Measurements from ENCODE around the gene GFOD2. TPM values are rescaled to one million over a fixed set of nuclear protein-coding genes. Genes with fewer than 3 reads are reported as not detected.

Gene GFOD2
- total RNA-seq, 2 experiments from 2014 or later: 16.2 to 18.0 TPM

- Histone ChIP-seq H3K4me2 (ENCODE audit: low read length) (no peak overlapping the region), H3K36me3 (ENCODE audit: insufficient read depth, low read length) (peaks cover 38% of the 10 kb centered on the region), H3K9me3 (ENCODE audit: low read length) (no peaks in the 10 kb centered on the region), H3K4me3 (ENCODE audit: low read depth, low read length, poor library complexity, severe bottlenecking) (no peak overlapping the region), H3K4me1 (ENCODE audit: insufficient read depth, low read length, poor library complexity, severe bottlenecking) (no peaks in the 10 kb centered on the region), H2AFZ (ENCODE audit: low read length) (no peak overlapping the region), H4K20me1 (ENCODE audit: insufficient read depth, low read length) (no peaks in the 10 kb centered on the region), H3K79me2 (ENCODE audit: insufficient read depth, low read depth, low read length) (no peaks in the 10 kb centered on the region), H3K27ac (ENCODE audit: low read depth, low read length, poor library complexity, severe bottlenecking) (no peak overlapping the region), H3K9me2 (ENCODE audit: insufficient read depth, low read length) (no peaks in the 10 kb centered on the region)
- intact Hi-C loops (cut with micrococcal nuclease; ENCODE audit: unreplicated experiment): no loop called here
- no TSS peak for BruUV-seq (replicated peaks)
- ChIA-PET CTCF (ENCODE audit: unreplicated experiment) (no interaction called here), POLR2A (no interaction called here)
- no peak for DNase-seq (ENCODE audit: low spot score)
- TF ChIP-seq CTCF (conservative IDR thresholded peaks at IDR 0.05; ENCODE audit: low read length): no peak
- TF ChIP-seq EZH2phosphoT487 (IDR thresholded peaks at IDR 0.05; ENCODE audit: borderline replicate concordance, low read depth, low read length): no peak
Observed at GRCh38 chr16:67734731-67735201, 15.7 kb upstream of the GFOD2 start.

GRCh38 chr16:67733734-67734470 lies 14.8 kb upstream of the GFOD2 start:
- no peaks in the 10 kb centered on the region for H3K4me1 ChIP-seq (ENCODE audit: insufficient read depth, low read length, poor library complexity, severe bottlenecking)
- H3K79me2 ChIP-seq (ENCODE audit: insufficient read depth, low read depth, low read length): no peaks in the 10 kb centered on the region
- ChIA-PET CTCF (ENCODE audit: unreplicated experiment) (no interaction called here), POLR2A (no interaction called here)
- BruUV-seq (replicated peaks): no TSS peak
- no peak overlapping the region for H3K27ac ChIP-seq (ENCODE audit: low read depth, low read length, poor library complexity, severe bottlenecking)
- no peaks in the 10 kb centered on the region for H4K20me1 ChIP-seq (ENCODE audit: insufficient read depth, low read length)
- intact Hi-C loops (cut with micrococcal nuclease; ENCODE audit: unreplicated experiment): no loop called here
- no peak for TF ChIP-seq CTCF (conservative IDR thresholded peaks at IDR 0.05; ENCODE audit: low read length)
- TF ChIP-seq EZH2phosphoT487 (IDR thresholded peaks at IDR 0.05; ENCODE audit: borderline replicate concordance, low read depth, low read length): no peak
- no peak overlapping the region for H3K4me3 ChIP-seq (ENCODE audit: low read depth, low read length, poor library complexity, severe bottlenecking)
- H3K9me2 ChIP-seq (ENCODE audit: insufficient read depth, low read length): no peaks in the 10 kb centered on the region
- no peak overlapping the region for H3K4me2 ChIP-seq (ENCODE audit: low read length)
- H2AFZ ChIP-seq (ENCODE audit: low read length): no peak overlapping the region
- no peaks in the 10 kb centered on the region for H3K9me3 ChIP-seq (ENCODE audit: low read length)
- peaks cover 41% of the 10 kb centered on the region for H3K36me3 ChIP-seq (ENCODE audit: insufficient read depth, low read length)
- no peak for DNase-seq (ENCODE audit: low spot score)

- H4K20me1 ChIP-seq (ENCODE audit: insufficient read depth, low read length): no peaks in the 10 kb centered on the region
- CTCF ChIA-PET (ENCODE audit: unreplicated experiment): no interaction called here
- H3K79me2 ChIP-seq (ENCODE audit: insufficient read depth, low read depth, low read length): no peaks in the 10 kb centered on the region
- peaks cover 52% of the 10 kb centered on the region for H3K36me3 ChIP-seq (ENCODE audit: insufficient read depth, low read length)
- POLR2A ChIA-PET: interaction anchor here (1.3 kb wide), 1 partner anchor 13 kb away, joined by 4 read pairs; the partner anchor contains the start of gene GFOD2
- H3K9me3 ChIP-seq (ENCODE audit: low read length): no peaks in the 10 kb centered on the region
- intact Hi-C loops (cut with micrococcal nuclease; ENCODE audit: unreplicated experiment): no loop called here
- DNase-seq (ENCODE audit: low spot score): no peak
- no peak overlapping the region for H3K4me2 ChIP-seq (ENCODE audit: low read length)
- no peak overlapping the region for H3K4me3 ChIP-seq (ENCODE audit: low read depth, low read length, poor library complexity, severe bottlenecking)
- H2AFZ ChIP-seq (ENCODE audit: low read length): no peak overlapping the region
- H3K4me1 ChIP-seq (ENCODE audit: insufficient read depth, low read length, poor library complexity, severe bottlenecking): no peaks in the 10 kb centered on the region
- no peak overlapping the region for H3K27ac ChIP-seq (ENCODE audit: low read depth, low read length, poor library complexity, severe bottlenecking)
- TF ChIP-seq EZH2phosphoT487 (IDR thresholded peaks at IDR 0.05; ENCODE audit: borderline replicate concordance, low read depth, low read length) (no peak), CTCF (conservative IDR thresholded peaks at IDR 0.05; ENCODE audit: low read length) (no peak)
- BruUV-seq (replicated peaks): no TSS peak
- H3K9me2 ChIP-seq (ENCODE audit: insufficient read depth, low read length): no peaks in the 10 kb centered on the region
Observed at GRCh38 chr16:67731753-67732095, 12.6 kb upstream of the GFOD2 start.

Data from OCI-LY7 (cell line).